ENCODE results near the gene OR4K5. TPM values are rescaled to one million over a fixed set of nuclear protein-coding genes. Genes with fewer than 3 reads are reported as not detected.

The OR4K5 gene
- total and polyA plus RNA-seq, 10 of the 15 experiments (the other 5 are each of a cell fraction or from before 2014, with no cell fraction given), result not detected

DNA sequence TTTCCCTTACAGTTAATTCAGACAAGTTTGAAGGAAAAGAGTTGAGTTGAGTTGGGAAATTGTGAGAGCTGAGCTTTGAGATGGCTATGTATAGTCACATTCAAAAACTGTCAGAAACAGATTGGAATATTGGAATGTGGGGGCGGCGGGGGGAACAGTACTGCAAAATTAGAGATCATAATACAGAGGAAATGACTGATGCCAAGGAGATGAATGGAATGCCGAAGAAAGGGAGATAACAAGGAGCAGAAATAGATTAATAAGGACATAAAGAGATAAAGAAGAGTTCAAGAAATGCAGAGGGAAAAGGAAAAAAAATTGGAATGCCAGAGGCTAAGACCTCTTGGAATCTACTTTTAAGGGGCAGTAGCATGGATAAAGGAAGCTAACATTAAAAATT lies 3.2 kb upstream of the OR4K5 start:
- H3K79me2 ChIP-seq (ENCODE audit: control insufficient read depth, insufficient read depth, low read length), result no peaks in the 10 kb centered on the region
- H3K36me3 ChIP-seq (ENCODE audit: control insufficient read depth in 2 of 2, insufficient read depth in 2 of 2, low read length in 1 of 2), result no peaks in the 10 kb centered on the region
- no peaks in the 10 kb centered on the region for H3K4me1 ChIP-seq (ENCODE audit: control insufficient read depth, insufficient read depth, low read length)
- H3K4me2 ChIP-seq (ENCODE audit: control insufficient read depth, insufficient read depth), result no peak overlapping the region
- no peak overlapping the region for H3K4me3 ChIP-seq
- no peaks in the 10 kb centered on the region for H3K27me3 ChIP-seq (replicated peaks in 1 of 2; ENCODE audit: control insufficient read depth in 2 of 2, insufficient read depth in 2 of 2, low read length in 1 of 2)
- no peak overlapping the region for H3K27ac ChIP-seq (ENCODE audit: control insufficient read depth, insufficient read depth)
- DNase-seq (ENCODE audit: low read depth, low spot score), result no peak
- 30% methylated on average over 3 of the region's 3 CpGs for WGBS (ENCODE audit: insufficient coverage, insufficient replicate concordance, low lambda C conversion rate, missing lambda C conversion rate)
- BruUV-seq (replicated peaks), result no TSS peak
- H3K9me3 ChIP-seq (replicated peaks; ENCODE audit: control insufficient read depth, insufficient read depth, low read length), result no peaks in the 10 kb centered on the region
- CTCF ChIA-PET, result no interaction called here
- intact Hi-C loops (cut with micrococcal nuclease; ENCODE audit: unreplicated experiment) (no loop called here), in situ Hi-C loops (cut with MboI) (no loop called here)
- H2AFZ ChIP-seq (ENCODE audit: control insufficient read depth, low read depth, low read length), result no peak overlapping the region
- no peak overlapping the region for H3K9ac ChIP-seq (ENCODE audit: control insufficient read depth, insufficient read depth, low read length)
- SMC1A ChIA-PET (ENCODE audit: uncharacterized antibody, unreplicated experiment), result no interaction called here
- RAD21 ChIA-PET (ENCODE audit: unreplicated experiment), result no interaction called here
- FAIRE-seq, result no peak
- POLR2A ChIA-PET, result no interaction called here
- H4K20me1 ChIP-seq (ENCODE audit: control insufficient read depth, insufficient read depth), result no peaks in the 10 kb centered on the region
- no peak for ATAC-seq
- TF ChIP-seq FOS (IDR thresholded peaks at IDR 0.05; ENCODE audit: borderline replicate concordance, extremely low read depth, insufficient read length), result no peak
- TF ChIP-seq, protein P1, sequence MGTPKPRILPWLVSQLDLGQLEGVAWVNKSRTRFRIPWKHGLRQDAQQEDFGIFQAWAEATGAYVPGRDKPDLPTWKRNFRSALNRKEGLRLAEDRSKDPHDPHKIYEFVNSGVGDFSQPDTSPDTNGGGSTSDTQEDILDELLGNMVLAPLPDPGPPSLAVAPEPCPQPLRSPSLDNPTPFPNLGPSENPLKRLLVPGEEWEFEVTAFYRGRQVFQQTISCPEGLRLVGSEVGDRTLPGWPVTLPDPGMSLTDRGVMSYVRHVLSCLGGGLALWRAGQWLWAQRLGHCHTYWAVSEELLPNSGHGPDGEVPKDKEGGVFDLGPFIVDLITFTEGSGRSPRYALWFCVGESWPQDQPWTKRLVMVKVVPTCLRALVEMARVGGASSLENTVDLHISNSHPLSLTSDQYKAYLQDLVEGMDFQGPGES (IDR thresholded peaks at IDR 0.05), result no peak
- no peak for TF ChIP-seq ZNF24 (IDR thresholded peaks at IDR 0.05)
- no peak for TF ChIP-seq ZNF217 (IDR thresholded peaks at IDR 0.05)
- TF ChIP-seq BRCA1 (IDR thresholded peaks at IDR 0.05; ENCODE audit: low read depth, low read length), result no peak
- TF ChIP-seq EGR1 (IDR thresholded peaks at IDR 0.05; ENCODE audit: borderline replicate concordance in 1 of 2, low read depth in 2 of 2, low read length in 2 of 2), result no peak
- TF ChIP-seq RUNX3 (IDR thresholded peaks at IDR 0.05; ENCODE audit: low read length), result no peak
- no peak for TF ChIP-seq NBN (IDR thresholded peaks at IDR 0.05)
- no peak for TF ChIP-seq MYB (IDR thresholded peaks at IDR 0.05; ENCODE audit: borderline replicate concordance, low read depth, low read length)
- TF ChIP-seq, protein P2, sequence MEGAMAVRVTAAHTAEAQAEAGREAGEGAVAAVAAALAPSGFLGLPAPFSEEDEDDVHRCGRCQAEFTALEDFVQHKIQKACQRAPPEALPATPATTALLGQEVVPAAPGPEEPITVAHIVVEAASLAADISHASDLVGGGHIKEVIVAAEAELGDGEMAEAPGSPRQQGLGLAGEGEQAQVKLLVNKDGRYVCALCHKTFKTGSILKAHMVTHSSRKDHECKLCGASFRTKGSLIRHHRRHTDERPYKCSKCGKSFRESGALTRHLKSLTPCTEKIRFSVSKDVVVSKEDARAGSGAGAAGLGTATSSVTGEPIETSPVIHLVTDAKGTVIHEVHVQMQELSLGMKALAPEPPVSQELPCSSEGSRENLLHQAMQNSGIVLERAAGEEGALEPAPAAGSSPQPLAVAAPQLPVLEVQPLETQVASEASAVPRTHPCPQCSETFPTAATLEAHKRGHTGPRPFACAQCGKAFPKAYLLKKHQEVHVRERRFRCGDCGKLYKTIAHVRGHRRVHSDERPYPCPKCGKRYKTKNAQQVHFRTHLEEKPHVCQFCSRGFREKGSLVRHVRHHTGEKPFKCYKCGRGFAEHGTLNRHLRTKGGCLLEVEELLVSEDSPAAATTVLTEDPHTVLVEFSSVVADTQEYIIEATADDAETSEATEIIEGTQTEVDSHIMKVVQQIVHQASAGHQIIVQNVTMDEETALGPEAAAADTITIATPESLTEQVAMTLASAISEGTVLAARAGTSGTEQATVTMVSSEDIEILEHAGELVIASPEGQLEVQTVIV (IDR thresholded peaks at IDR 0.05; ENCODE audit: borderline replicate concordance, partially characterized antibody), result no peak
- no peak for TF ChIP-seq MLLT1 (IDR thresholded peaks at IDR 0.05)
- TF ChIP-seq DPF2 (IDR thresholded peaks at IDR 0.05), result no peak
- TF ChIP-seq SUPT20H (IDR thresholded peaks at IDR 0.05; ENCODE audit: borderline replicate concordance, control insufficient read depth, low read depth, low read length), result no peak
- TF ChIP-seq ZSCAN29 (IDR thresholded peaks at IDR 0.05), result no peak
- TF ChIP-seq BCL3 (IDR thresholded peaks at IDR 0.05; ENCODE audit: borderline replicate concordance, insufficient read depth, low read depth, low read length, poor library complexity, severe bottlenecking), result no peak
- TF ChIP-seq, protein P3, sequence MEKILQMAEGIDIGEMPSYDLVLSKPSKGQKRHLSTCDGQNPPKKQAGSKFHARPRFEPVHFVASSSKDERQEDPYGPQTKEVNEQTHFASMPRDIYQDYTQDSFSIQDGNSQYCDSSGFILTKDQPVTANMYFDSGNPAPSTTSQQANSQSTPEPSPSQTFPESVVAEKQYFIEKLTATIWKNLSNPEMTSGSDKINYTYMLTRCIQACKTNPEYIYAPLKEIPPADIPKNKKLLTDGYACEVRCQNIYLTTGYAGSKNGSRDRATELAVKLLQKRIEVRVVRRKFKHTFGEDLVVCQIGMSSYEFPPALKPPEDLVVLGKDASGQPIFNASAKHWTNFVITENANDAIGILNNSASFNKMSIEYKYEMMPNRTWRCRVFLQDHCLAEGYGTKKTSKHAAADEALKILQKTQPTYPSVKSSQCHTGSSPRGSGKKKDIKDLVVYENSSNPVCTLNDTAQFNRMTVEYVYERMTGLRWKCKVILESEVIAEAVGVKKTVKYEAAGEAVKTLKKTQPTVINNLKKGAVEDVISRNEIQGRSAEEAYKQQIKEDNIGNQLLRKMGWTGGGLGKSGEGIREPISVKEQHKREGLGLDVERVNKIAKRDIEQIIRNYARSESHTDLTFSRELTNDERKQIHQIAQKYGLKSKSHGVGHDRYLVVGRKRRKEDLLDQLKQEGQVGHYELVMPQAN (conservative IDR thresholded peaks at IDR 0.05), result no peak
